HepG2 (cell line): ENCODE measurements around the gene IFITM5.

Experiments used
- PPARG ChIP-seq: conservative IDR thresholded peaks from 2 replicates; pipeline ENCODE4 v1.6.1; 2016; ENCODE audit warnings: missing biosample characterization, missing genetic modification reagents
- SOX5 ChIP-seq: IDR thresholded peaks from 2 replicates; pipeline ENCODE4 v1.6.1; 2016; ENCODE audit warnings: borderline replicate concordance
- ZNF446 ChIP-seq: sonication (generic); formaldehyde crosslinking; IDR thresholded peaks from 2 replicates; pipeline ENCODE4 v1.5.0; 2020; ENCODE audit warnings: mild to moderate bottlenecking, missing genetic modification reagents

GRCh38 chr11:312092-312816, 12.9 kb upstream of the IFITM5 start:
- TF ChIP-seq PPARG (CRISPR knock-in tag) (no peak), SOX5 (no peak), ZNF446 (CRISPR knock-in tag) (no peak)
